Heart right ventricle (tissue), 16 donors: ENCODE measurements around the gene SRPK1. TPM values are rescaled to one million over a fixed set of nuclear protein-coding genes. Genes with fewer than 3 reads are reported as not detected.

ENCODE experiments used
- ATAC-seq, 8 donors: fragments of 200-7000 bp; cut with Tn5 transposase; one replicate each; pipeline ENCODE4 v1.9.1; 2020; ENCODE audit warnings: mild to moderate bottlenecking in 8 of 8, moderate library complexity in 8 of 8, moderate number of reproducible peaks in 1 of 8
- DNase-seq, 2 donors: peaks; one replicate each; pipeline ENCODE4 v3.0.0-alpha.2; 2020
- H3K27ac ChIP-seq, 10 donors: fragments of 200-600 bp; sonication (generic) in 2 of 10; one replicate each; pipeline versions ENCODE4 v1.5.0 to v1.8.0; 2020 to 2022; ENCODE audit warnings: mild to moderate bottlenecking in 3 of 10
- H3K27me3 ChIP-seq, 7 donors: fragments of 200-600 bp; one replicate each; pipeline ENCODE4 v1.8.0; 2021 to 2022; ENCODE audit warnings: mild to moderate bottlenecking in 2 of 7
- H3K36me3 ChIP-seq, 9 donors: fragments of 200-600 bp; sonication (generic) in 1 of 9; one replicate each; pipeline versions ENCODE4 v1.5.0 to v1.8.0; 2020 to 2022; ENCODE audit warnings: mild to moderate bottlenecking in 2 of 9
- H3K4me1 ChIP-seq, 9 donors: fragments of 200-600 bp; sonication (generic) in 1 of 9; one replicate each; pipeline versions ENCODE4 v1.5.0 to v1.8.0; 2020 to 2022; ENCODE audit warnings: mild to moderate bottlenecking in 4 of 9
- H3K4me3 ChIP-seq, 10 donors: fragments of 200-600 bp; sonication (generic) in 2 of 10; one replicate each; pipeline versions ENCODE4 v1.5.0 to v1.8.0; 2020 to 2022; ENCODE audit warnings: mild to moderate bottlenecking in 7 of 10, moderate library complexity in 2 of 10
- H3K9me3 ChIP-seq, 11 donors: fragments of 200-600 bp in 10 of 11; sonication (generic) in 2 of 11; one replicate each; pipeline versions ENCODE4 v1.5.0 to v1.8.0; 2013 to 2022; ENCODE audit warnings: mild to moderate bottlenecking in 2 of 11, control low read depth in 1 of 11, moderate library complexity in 1 of 11
- CTCF ChIP-seq, 9 donors: fragments of 200-600 bp; sonication (generic) in 2 of 9; IDR thresholded peaks; one replicate each; pipeline versions ENCODE4 v1.5.0 to v1.8.0; 2021 to 2022; ENCODE audit warnings: antibody characterized with exemption in 9 of 9, mild to moderate bottlenecking in 5 of 9, moderate library complexity in 1 of 9
- WGBS, 2 donors: extraction: QIAGEN DNeasy Blood & Tissue Kit; methylation state at CpG; one replicate each; pipeline ENCODE4 v1.1.7; 2013; ENCODE audit warnings: inconsistent platforms in 1 of 2; 5-methylcytosine and 5-hydroxymethylcytosine counted together
- intact Hi-C, 10 donors: fragments of 100-400 bp; cut with DNase I; formaldehyde crosslinking; loops; one replicate each; pipeline versions ENCODE4 v1.11.1 to v1.14.2; 2022
- polyA plus RNA-seq, 2 donors: library from polyadenylated mRNA; stranded (reverse); fragments of 200-250 nt; gene quantifications; one replicate each; pipeline ENCODE4 v1.2.3, GENCODE V29; 2013
- total RNA-seq, 10 donors: library from RNA; stranded (reverse); fragmentation: NEBNext Ultra II Directional in 3 of 10; extraction: Animal tissue kit (Norgen Biotek cat#: 25700) in 3 of 10; gene quantifications; one replicate each; pipeline versions ENCODE4 v1.2.1 to v1.2.4, GENCODE V29; 2021 to 2023
- donor health status: Arrhythmogenic right ventricular cardiomyopathy.
- donor health status: ischemic (EF 13 %, LVEDD 7.1; RV severe dilation, severe dysfunction).
- donor health status: healthy with polysubstance abuse.
- donor health status: DM: no; HTN: yes; CAD: no.
- donor health status: DM: no; HTN: no; CAD: no.
- donor health status: ischemic (EF 25% LVEDD 6.9; RV normal size, moderate dysfunction).
- donor health status: ischemic (EF 25% LVEDD 5.7; RV mildly dilated, moderate dysfunction).
- donor health status: healthy.
- donor health status: DM: yes; HTN: yes; CAD: no.
- donor health status: Ischemic cardiomyopathy.
- donor health status: ischemic (EF 35%, LVEDD 5.7; RV mildly dilated, moderate dysfunction).
- donor health status: nonischemic (EF 11% LVEDD 7.7; RV severe dilation, severe dysfunction).
- donor health status: DM: yes; HTN: yes; CAD: no.
- donor health status: PGD.
- donor health status: ischemic (EF 29% LVEDD 5.4; RV normal size, mild dysfunction).
- donor health status: nonischemic (EF 23%, LVEDD 6.1; RV moderate dilation, normal function).

SRPK1 gene
- total and polyA plus RNA-seq, 12 donors: 6.0 to 25.6 (median 17.4) TPM

GRCh38 chr6:35907750-35908149 is 13.1 kb downstream of the SRPK1 start:
- no peak for TF ChIP-seq CTCF (IDR thresholded peaks at IDR 0.05)
- Histone ChIP-seq H3K4me1 (no peaks in the 10 kb centered on the region), H3K4me3 (no peak overlapping the region), H3K27ac (no peak overlapping the region), H3K9me3 (peaks cover 0 to 25% (median 6%) of the 10 kb centered on the region in 11 donors), H3K27me3 (no peaks in the 10 kb centered on the region), H3K36me3 (peaks cover 0 to 57% (median 0%) of the 10 kb centered on the region in 9 donors)
- 87 to 94% methylated on average over 6 of the region's 6 CpGs for WGBS, 2 donors
- DNase-seq (no peak), ATAC-seq (no peak)
- intact Hi-C loops: no loop called here

GRCh38 chr6:35906499-35906846 is 14.4 kb downstream of the SRPK1 start:
- Histone ChIP-seq H3K27ac (no peak overlapping the region), H3K27me3 (no peaks in the 10 kb centered on the region), H3K9me3 (peaks cover 0 to 25% (median 6%) of the 10 kb centered on the region in 11 donors), H3K36me3 (peaks cover 0 to 49% (median 0%) of the 10 kb centered on the region in 9 donors), H3K4me1 (no peaks in the 10 kb centered on the region), H3K4me3 (no peak overlapping the region)
- no peak for TF ChIP-seq CTCF (IDR thresholded peaks at IDR 0.05)
- 71 to 74% methylated on average over 2 of the region's 2 CpGs for WGBS, 2 donors
- ATAC-seq (no peak), DNase-seq (no peak)
- intact Hi-C loops: no loop called here

GRCh38 chr6:35905841-35906498 is 14.9 kb downstream of the SRPK1 start:
- H3K27ac ChIP-seq: no peak overlapping the region
- ATAC-seq: no peak
- H3K4me3 ChIP-seq: no peak overlapping the region
- no peak for DNase-seq
- 78 to 84% methylated on average over 8 of the region's 8 CpGs for WGBS, 2 donors
- H3K36me3 ChIP-seq: peaks cover 0 to 48% (median 0%) of the 10 kb centered on the region in 9 donors
- H3K4me1 ChIP-seq: no peaks in the 10 kb centered on the region
- H3K27me3 ChIP-seq: no peaks in the 10 kb centered on the region
- intact Hi-C loops: no loop called here
- peaks cover 0 to 23% (median 6%) of the 10 kb centered on the region in 11 donors for H3K9me3 ChIP-seq
- no peak for TF ChIP-seq CTCF (IDR thresholded peaks at IDR 0.05)

GRCh38 chr6:35905141-35905785 is 15.6 kb downstream of the SRPK1 start:
- no peak for DNase-seq
- H3K9me3 ChIP-seq: peaks cover 0 to 16% (median under 1%) of the 10 kb centered on the region in 11 donors
- TF ChIP-seq CTCF (IDR thresholded peaks at IDR 0.05): no peak
- H3K4me3 ChIP-seq: no peak overlapping the region
- H3K36me3 ChIP-seq: peaks cover 0 to 43% (median 0%) of the 10 kb centered on the region in 9 donors
- no peak for ATAC-seq
- no peaks in the 10 kb centered on the region for H3K27me3 ChIP-seq
- H3K4me1 ChIP-seq: no peaks in the 10 kb centered on the region
- WGBS, 2 donors: 80 to 85% methylated on average over 2 of the region's 2 CpGs
- intact Hi-C loops: no loop called here
- H3K27ac ChIP-seq: no peak overlapping the region
